GM10847 (cell line): ENCODE results near the gene C3orf22.

Experiments used
- POLR2A ChIP-seq: IDR thresholded peaks from 2 replicates; pipeline ENCODE4 v1.6.1; 2011; ENCODE audit not compliant: insufficient read length; ENCODE audit errors: extremely low read depth

The C3orf22 gene

DNA sequence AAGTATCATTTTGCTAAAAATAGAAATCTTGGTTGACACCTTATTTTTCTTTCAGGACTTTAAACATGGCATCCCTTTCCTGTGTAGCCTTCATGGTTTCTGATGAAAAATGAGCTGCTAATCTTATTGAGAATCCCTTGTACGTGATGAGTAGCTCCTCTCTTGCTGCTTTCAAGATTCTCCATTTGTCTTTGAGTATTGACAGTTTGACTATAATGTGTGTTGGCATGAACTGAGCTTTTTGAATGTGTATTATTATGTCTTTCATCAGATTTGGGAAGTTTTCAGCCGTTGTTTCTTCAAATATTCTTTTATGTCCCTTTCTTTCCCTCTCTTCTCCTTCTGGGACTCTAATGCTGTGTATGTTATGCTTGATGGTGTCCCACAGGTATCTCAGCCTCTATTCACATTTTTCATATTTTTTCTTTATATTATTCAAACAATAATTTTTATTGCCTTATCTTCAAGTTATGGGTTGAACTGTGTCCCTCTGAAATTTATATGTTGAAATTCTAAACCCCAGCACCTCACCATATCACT, 4.1 kb upstream of the C3orf22 start:
- TF ChIP-seq POLR2A = no peak

DNA sequence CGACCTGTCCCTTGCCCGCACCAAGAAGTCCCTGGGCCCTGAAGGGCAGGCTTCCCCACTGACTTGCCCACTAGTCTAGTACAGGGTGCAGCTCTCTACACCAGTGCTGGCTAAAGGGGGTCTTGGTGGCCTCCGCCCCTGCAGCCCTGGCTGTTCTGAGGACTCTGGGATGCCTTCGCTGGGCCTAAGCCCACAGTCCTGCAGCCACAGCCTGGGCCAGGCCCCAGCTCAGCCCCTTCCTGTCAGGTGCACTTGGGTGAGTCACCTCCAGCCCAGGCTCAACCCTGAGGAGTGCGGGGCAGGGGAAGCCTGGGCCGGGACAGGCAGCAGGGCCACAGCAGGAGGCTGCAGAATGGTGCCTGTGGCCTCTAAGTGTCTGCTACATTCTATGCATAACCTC, 971 bp downstream of the C3orf22 start:
- no peak for TF ChIP-seq POLR2A

DNA sequence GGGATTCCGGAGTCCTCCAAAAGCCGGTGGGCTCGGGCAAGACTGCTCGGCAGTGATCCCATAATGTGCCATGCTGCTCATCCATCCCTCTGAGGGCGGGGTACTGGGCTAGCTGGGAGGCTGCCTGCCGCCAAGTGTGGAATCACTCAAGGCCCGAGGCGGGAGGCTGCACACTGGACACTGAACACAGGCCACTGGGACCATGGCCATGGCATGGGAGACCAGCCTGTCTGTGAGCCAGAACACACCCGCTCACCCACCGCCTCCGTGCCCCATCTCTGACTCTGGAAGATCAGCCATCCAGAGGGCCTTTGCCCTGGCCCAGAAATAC, 1.4 kb downstream of the C3orf22 start:
- no peak for TF ChIP-seq POLR2A

DNA sequence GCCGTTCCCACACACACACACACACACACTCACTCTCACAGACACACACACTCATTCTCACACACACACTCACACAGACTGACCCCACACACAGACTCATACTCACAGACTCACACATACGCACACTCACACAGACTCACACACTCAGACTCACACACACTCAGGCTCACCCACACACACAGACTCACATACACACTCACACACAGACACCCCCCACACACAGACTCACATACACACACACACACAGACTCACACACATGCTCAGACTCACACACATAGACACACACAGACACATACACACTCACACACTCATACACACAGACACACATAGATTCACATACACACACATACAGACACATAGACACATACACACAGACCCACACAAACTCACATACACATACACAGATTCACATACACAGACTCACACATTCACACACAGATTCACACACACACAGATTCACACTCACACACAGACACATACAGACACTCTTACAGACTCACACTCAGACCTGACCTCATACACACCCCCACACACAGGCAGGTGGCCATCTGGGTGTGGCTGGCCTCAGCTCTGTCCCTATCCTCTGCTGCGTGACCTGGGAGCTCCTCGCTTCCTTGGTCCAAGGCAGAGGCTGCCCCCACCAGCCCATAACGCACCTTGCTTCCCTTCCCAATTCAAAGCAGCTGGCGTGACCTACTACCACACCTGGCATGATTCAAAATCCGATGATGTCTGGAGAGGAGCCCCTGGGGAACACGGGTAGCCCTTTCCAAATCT, 1.9 kb downstream of the C3orf22 start:
- no peak for TF ChIP-seq POLR2A

DNA sequence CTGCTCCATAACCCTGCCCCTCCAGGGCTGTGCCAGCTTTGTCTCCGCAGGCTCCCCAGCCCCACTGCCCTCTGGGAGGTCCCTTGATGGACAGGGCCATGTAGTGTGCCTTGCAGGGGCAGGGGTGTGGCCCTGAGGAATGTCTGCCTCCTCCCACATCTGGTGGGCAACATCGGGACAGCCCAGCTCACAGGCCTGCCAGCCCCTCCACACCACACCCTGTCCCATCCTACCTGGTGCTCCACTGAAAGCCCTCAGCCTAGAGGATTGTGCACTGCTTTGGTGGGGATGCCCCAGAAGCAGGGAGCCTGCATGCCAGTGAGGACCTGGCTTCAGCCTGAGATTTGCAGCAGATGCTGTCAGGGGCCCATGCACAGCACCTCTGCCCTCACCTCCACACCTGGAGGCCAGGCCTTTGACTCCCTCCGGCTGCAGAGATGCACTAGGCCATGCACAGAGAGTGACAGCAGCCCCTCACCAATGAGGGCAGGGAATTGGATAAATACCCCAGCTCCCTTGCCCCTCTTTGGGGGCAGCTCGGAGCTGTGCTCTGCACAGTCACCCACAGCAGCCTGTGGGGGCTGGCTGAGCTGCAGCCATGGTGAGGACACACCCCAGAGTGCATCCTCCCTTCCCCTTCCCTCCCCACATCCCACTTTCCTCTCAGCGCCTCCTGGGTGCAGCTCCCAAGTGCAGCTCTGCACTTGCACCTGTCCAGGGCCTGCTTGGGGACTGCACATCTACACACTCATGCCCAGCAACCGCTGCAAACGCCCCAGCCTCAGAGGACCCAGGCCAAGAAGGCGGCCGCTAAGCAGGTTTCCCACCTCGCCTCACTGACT, 2.7 kb downstream of the C3orf22 start:
- TF ChIP-seq POLR2A = no peak

DNA sequence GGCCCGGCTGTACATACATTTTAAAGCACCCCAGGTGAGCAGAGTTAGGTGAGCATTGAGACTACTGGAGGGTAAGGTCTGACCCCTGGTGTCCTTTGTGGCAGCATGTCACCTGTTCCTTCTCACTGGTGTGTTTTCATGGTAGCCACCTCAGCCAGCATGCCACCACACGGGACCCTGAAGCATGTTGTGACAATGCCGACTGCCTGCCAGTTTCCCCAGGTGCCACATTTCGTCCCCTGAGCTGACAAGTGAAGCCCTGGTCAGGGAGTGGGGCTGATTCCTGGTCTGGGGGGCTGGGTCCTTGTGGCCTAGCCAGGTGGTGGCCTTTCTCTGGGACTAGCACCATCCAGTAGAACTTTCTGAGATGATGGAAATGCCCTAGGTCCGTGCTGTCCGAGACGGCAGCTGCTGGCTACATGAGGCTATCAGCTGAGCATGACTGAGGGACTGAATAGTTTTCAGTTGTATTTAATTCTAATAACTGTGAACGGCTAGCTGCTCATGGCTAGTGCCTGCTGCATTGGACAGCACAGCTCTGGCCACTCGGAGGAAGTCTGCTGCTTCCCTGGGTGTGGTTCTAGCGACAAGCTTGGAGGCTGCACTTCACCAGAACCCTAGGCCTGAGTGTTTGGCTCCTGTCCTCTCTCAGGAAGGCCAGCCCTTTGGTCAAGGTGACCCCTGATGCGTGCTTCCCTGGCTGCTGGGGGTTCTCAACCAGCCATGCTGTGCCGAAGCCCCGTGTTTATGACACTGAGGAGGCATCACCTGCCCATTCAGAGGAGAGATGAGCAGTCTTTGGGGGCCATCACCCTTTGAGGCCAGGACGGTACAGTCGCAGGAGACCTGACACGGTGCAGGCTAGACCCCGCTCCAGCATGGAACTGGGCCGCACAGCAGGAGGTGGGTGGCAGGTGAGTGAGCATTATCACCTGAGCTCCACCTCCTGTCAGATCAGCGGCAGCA, 3.9 kb downstream of the C3orf22 start:
- no peak for TF ChIP-seq POLR2A

DNA sequence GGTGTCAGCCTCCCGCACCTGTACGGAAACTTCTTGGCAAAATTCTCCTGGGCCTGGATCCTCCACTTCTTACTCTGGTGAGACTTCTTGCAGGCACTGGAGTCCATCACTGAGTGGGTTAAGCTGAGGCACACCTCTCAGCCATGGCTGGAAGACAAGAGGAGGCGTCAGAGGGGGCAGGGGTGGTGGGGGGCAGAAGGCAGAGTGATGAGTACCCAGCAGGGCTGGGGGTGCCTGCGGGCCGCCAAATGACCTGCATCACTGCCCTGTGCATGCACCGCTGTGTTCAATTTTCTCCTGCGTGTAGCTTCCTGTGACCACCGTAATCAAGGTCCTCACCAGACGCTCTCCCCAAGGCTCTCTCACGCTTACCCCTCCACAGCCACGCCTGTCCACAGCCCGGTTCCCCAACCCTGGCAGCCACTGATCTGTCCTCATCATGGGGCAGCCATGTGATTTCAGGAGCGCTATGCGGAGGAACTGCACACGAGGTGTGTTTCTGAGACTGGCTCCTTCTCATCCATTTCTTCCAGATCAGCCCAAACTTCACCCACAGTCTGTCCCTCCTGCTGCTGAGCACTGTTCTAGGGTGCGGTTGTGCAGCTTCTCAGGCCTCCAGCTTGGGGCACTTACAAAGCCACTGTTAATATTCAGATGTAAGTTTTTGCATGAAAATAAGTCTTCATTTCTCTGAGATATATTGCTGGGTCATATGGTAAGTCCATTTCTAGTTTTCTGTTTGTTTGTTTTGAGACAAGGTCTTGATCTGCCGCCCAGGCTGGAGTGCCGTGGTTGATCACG, 5.2 kb downstream of the C3orf22 start:
- TF ChIP-seq POLR2A = no peak

DNA sequence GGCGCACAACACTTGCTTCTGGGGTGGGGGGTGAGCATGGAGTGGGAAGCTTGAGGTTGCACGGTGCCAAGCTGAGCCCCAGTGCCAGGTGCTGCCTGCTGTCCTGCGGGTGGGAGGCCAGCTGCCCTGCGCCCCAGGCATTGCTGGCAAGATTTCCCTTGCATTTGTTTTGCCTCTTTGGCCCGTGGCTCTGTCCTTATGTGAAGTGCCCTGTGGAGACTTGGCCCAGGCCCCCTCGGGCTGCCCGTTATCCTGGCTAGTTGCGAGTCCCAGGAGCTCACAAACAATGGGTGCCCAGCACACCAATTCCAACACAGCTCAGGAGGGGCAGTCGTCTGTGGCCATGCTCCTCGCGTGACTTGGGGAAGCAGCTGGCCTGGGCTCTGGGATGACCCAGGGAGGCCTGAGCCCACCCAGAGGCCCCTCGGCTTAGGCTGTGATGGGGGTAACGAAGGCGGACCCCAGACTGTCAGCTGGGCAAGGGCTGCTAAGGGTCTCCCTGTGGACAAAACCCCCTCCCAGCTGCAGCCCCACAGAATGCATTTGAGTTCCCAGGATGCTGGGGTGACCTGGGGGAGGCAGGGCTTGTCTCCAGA, 5.9 kb downstream of the C3orf22 start:
- no peak for TF ChIP-seq POLR2A

DNA sequence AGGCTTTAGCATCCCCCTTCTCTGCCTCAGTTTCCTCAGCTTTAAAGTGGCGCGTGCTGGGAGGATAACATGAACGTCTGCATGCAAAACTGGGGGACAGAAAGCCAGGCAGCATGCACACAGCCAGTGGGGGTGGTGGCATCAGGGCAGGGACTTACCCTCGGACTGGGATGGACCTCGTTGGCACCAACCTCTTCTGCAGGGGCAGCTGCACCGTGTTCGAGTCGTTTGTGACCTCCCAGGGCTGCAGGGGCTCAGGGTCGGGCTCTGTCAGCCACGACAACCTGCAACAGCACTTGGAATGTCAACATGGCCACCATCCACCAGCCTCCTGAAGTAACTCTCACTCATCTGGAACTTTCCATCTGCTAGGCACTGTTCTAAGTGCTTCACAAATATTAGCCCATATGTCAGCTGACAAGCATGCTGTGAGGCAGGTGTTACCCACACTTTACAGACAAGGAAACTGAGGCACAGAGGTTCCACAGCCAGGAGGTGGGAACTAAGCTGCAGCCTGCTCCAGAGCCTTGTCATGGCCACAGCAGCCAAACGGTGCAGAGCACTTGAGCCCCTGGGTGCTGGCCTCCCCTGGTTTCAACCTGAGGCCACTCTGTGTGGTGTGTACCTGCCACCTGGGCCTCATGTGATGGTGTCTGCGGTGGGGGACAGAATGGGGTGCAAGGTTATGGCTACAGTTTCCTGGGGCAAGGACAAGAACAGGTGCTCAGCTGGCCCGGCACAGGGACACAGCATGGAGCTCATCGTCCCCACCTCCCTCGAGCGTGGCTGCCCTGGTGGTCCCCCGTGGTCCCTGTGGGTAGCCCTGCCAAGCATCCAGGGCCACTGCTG, 6.7 kb downstream of the C3orf22 start:
- no peak for TF ChIP-seq POLR2A

DNA sequence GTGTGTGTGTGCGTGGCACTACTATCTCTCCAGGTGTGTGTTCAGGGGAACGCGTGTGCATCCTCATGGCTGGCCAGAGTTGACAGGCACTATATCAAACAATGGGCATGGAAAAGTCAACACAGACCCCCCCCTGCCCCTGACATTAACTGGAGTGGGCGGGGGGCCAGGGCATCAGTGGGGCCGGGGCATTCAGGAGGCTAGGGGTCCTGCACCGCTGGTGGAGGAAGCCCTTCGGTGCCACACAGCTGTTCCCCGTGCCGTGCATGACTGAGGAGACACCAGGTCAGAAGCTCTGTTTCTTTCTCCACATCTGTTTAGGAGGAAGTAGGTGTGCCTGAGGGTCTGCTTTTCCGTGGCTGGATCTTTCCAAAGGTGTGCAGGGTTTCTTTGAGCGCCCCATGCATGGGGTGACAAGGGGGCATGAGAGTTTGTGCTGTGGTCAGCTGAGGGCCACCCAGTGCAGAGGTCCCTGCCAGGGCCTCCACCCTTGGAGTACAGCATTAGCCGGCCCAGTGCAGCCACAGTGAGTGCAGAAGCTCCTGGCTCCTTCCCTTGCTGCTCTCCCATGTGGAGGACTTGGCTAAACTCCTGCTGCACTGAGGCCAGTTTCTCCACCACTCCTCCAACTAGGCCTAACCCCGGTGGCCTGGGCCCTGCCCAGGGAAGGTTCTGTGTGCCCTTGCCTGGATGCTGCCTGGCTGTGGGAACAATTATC, 7.5 kb downstream of the C3orf22 start:
- no peak for TF ChIP-seq POLR2A

DNA sequence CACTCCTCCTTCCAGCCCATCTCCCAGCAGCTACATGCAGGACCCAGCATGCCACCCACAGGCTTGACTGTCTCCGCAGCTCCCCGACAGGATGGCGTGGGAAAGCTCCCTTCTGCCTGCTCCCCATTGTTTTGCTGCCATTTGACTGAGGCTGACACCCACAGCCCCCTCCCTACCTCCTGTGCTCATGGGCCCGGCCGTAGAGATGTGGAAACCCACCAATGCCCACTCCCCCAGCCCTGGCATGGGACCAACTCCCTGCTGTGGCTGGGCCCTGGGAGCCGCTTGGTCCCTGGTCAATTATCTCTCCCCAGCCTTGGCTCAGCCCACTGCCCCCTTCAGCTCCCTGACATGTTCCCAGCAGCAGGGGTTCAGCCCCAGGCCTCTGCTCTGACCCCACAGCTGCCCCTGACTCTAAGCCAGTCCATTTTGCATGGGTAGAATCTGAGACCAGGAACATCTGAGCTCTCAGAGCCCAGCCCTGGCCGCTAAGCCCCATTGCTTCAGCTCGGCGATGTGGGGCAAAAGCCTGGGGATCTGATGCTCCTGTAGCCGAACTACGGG, 8.2 kb downstream of the C3orf22 start:
- TF ChIP-seq POLR2A = no peak

DNA sequence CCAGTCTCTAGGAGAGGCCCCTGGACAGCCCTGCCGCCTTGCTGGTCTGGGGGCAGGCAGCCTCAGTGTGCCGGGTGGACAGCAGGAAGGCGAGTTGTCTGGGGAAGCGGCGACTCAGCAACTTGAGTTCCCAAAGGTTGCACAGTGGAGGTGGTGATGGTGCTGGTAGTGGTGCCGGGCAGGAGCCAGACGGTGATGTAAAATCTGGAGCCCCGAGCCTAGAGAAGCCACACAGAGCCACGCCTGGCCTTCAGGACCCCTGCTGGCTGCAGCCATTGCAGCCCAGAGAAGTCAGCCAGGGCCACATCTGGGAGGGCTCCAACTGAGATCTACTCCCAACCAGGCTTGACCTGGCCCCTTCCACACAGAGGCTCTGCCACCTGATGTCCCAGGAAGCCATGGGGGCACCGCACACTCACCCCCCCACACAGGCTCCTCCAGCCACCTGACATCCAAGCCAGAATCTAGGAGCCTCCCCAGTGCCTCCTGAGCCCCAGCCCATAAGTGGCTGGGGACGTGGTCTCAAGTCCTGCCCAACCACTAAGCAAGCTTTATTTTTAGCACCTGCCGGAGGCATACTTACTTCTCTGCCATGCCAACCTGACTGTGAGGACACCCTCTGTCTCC, 8.8 kb downstream of the C3orf22 start:
- no peak for TF ChIP-seq POLR2A
